ENCODE measurements around the gene B3GNT5.

DNA sequence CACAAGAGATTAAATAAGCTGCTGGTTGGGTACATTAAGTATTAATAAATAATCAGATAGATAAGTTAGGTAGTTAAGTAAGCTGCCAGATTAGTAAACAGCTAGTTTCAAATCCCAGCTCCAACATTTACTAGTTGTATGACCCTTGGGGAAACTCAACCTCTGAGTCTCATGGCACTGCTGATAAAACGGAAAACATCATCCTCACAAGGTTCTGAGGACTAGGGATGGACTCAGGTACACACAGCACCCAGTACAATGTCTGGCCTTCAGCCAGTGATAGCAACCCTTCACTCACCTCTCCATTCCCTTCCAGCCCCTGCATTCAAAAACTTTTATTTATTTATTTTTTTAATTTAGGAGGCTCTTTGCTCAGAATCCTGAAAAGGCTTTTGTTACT lies 32.3 kb downstream of the B3GNT5 start:
- TF ChIP-seq, protein P1, sequence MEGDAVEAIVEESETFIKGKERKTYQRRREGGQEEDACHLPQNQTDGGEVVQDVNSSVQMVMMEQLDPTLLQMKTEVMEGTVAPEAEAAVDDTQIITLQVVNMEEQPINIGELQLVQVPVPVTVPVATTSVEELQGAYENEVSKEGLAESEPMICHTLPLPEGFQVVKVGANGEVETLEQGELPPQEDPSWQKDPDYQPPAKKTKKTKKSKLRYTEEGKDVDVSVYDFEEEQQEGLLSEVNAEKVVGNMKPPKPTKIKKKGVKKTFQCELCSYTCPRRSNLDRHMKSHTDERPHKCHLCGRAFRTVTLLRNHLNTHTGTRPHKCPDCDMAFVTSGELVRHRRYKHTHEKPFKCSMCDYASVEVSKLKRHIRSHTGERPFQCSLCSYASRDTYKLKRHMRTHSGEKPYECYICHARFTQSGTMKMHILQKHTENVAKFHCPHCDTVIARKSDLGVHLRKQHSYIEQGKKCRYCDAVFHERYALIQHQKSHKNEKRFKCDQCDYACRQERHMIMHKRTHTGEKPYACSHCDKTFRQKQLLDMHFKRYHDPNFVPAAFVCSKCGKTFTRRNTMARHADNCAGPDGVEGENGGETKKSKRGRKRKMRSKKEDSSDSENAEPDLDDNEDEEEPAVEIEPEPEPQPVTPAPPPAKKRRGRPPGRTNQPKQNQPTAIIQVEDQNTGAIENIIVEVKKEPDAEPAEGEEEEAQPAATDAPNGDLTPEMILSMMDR (IDR thresholded peaks at IDR 0.05; ENCODE audit: control extremely low read depth in 1 of 3, insufficient read depth in 1 of 3, low read depth in 1 of 3, low read length in 3 of 3), result no peak
- TF ChIP-seq SIN3A (conservative IDR thresholded peaks at IDR 0.05 in 1 of 2, IDR thresholded peaks at IDR 0.05 in 1 of 2; ENCODE audit: low read depth in 1 of 2, low read length in 2 of 2) (no peak), POLR2AphosphoS5 (IDR thresholded peaks at IDR 0.05; ENCODE audit: low read depth, low read length) (no peak), GABPA (IDR thresholded peaks at IDR 0.05; ENCODE audit: borderline replicate concordance, insufficient read depth, low read length) (no peak)
- TF ChIP-seq, protein P2, sequence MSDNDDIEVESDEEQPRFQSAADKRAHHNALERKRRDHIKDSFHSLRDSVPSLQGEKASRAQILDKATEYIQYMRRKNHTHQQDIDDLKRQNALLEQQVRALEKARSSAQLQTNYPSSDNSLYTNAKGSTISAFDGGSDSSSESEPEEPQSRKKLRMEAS (IDR thresholded peaks at IDR 0.05), result no peak

All from H1 (cell line).